Activated T-cell treated with anti-CD3 and anti-CD28 coated beads, Interleukin-2, amount 50 U/mL, for 4 hours (primary cell): ENCODE data around the gene COX5B. TPM values are rescaled to one million over a fixed set of nuclear protein-coding genes. Genes with fewer than 3 reads are reported as not detected.
"Not testable (repeated sequence)": the region's sequence is repeated elsewhere in the genome, so short reads cannot be mapped to it uniquely, and the experiment has no call there.

ENCODE experiments used
- ATAC-seq, 2 donors: fragments of 200-7000 bp; cut with Tn5 transposase; one replicate each; pipeline ENCODE4 v1.10.0; 2021
- DNase-seq: peaks from one replicate; pipeline ENCODE4 v3.0.0-alpha.2; 2020
- H3K27me3 Mint-ChIP-seq: one replicate; pipeline ENCODE4 v1.8.0; 2021; ENCODE audit warnings: low read depth, mixed read lengths
- H3K36me3 Mint-ChIP-seq: one replicate; pipeline ENCODE4 v1.8.0; 2022; ENCODE audit warnings: mixed read lengths; ENCODE audit not compliant: insufficient read depth
- H3K4me1 Mint-ChIP-seq: one replicate; pipeline ENCODE4 v1.8.0; 2021; ENCODE audit warnings: low read depth, mixed read lengths
- H3K4me3 Mint-ChIP-seq: one replicate; pipeline ENCODE4 v1.8.0; 2021; ENCODE audit warnings: mild to moderate bottlenecking, moderate library complexity, mixed read lengths
- H3K9me3 Mint-ChIP-seq: one replicate; pipeline ENCODE4 v1.8.0; 2021; ENCODE audit warnings: mixed read lengths
- total RNA-seq, 3 donors: library from RNA; stranded (reverse); gene quantifications; one replicate each; pipeline ENCODE4 v1.2.1, GENCODE V29; 2021

The COX5B gene, protein sequence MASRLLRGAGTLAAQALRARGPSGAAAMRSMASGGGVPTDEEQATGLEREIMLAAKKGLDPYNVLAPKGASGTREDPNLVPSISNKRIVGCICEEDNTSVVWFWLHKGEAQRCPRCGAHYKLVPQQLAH
- 100 to 1,000 TPM; 198 to 216 (median 215) TPM for total RNA-seq

DNA sequence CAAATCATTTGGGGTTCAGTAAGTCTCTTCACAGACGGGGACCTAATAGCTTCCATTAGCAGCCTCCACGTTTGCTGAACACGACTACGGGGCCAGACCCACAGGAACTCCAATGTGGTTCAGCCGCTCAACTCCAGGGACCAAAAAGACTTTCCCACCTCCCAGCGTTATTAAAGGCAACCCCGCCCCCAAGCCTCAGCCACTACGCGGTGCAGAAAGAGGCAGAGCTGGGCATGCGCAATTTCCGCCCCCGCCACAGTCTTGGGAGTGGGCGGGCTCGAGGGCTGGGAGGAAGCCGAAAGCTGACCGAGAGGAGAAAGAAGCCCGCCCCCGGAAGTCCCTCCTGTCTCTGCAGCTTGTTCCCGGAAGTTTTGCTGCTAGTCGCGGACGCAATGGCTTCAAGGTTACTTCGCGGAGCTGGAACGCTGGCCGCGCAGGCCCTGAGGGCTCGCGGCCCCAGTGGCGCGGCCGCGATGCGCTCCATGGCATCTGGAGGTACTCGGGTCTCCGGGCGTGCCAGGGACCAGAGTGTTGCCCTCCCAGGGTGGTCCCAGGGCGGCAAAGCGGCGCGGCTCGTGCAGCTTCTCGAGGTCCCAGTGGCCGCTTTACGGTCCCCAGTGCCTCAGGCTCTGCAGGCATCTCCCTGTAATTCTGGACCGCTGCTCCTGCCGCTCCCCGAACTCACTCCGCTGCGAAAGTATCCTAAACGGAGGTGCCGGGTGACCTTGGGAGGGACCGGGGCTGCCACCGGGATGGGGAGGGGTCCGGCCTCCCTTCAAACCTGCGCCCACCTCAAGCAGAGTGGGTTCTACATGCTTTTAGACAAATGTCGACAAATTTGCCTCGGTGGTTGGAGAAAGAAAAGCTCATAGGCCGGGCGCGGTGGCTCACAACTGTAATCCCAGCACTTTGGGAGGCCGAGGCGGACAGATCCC lies at the start of gene COX5B:
Gene COX5B (plus strand): TSS at position 368 of the 935 bp plus-strand sequence. CDS start 25 bp downstream, at position 393.
- Mint-ChIP-seq H3K27me3 (no peaks in the 10 kb centered on the region), H3K4me1 (peaks cover 19% of the 10 kb centered on the region), H3K9me3 (no peaks in the 10 kb centered on the region), H3K36me3 (peaks cover 17% of the 10 kb centered on the region), H3K4me3 (peak within 1 kb of the TSS; percentile 90)
- ATAC-seq, result peak; percentile 92
- peak; percentile 98 for DNase-seq

DNA sequence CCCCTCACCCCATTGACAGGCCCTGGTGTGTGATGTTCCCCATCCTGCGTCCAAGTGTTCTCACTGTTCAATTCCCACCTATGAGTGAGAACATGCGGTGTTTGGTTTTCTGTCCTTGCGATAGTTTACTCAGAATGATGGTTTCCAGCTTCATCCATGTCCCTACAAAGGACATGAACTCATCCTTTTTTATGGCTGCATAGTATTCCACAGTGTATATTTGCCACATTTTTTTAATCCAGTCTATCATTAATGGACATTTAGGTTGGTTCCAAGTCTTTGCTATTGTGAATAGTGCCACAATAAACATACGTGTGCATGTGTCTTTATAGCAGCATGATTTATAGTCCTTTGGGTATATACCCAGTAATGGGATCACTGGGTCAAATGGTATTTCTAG lies 49.7 kb upstream of the COX5B start:
- H3K4me1 Mint-ChIP-seq, H3K9me3 Mint-ChIP-seq, ATAC-seq, H3K4me3 Mint-ChIP-seq, DNase-seq, H3K36me3 Mint-ChIP-seq: not testable (repeated sequence)
- H3K27me3 Mint-ChIP-seq, result peaks cover 10% of the 10 kb centered on the region

DNA sequence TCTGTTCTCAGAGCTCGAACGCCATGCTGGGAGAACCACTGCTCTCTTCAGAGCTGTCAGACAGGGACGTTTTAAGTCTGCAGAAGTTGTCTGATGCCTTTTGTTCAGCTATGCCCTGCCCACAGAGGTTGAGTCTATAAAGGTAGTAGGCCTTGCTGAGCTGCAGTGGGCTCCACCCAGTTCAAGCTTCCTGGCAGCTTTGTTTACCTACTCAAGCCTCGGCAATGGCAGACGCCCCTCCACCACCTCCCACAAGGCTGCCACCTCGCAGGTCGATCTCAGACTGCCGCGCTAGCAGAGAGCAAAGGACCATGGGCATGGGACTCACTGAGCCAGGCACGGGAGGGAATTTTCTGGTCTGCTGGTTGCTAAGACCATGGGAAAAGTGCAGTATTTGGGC lies 44.3 kb upstream of the COX5B start:
- not testable (repeated sequence) for H3K9me3 Mint-ChIP-seq, H3K36me3 Mint-ChIP-seq, ATAC-seq, H3K4me3 Mint-ChIP-seq, DNase-seq, H3K4me1 Mint-ChIP-seq
- peaks cover 10% of the 10 kb centered on the region for H3K27me3 Mint-ChIP-seq

DNA sequence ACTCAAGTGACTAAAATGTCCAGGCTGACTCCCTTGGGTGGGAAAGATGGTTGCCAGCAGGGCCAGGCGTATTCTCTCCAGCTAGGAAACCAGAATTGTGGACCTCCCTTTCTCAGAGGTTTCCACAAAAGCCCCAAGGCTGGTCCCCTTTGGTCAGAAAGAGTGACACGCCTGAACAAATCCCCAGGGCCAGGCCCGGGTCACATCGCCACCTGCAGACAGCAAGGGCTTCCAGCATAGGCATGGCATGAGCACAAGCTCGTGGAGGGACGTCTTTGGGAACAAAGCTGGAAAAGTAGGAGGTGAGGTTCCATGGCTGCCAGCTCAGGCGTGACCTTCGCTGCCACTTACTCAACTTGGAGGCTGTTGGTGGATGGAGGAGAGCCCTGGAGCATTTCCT lies 40.8 kb upstream of the COX5B start:
- H3K27me3 Mint-ChIP-seq, H3K36me3 Mint-ChIP-seq, H3K9me3 Mint-ChIP-seq, DNase-seq, H3K4me1 Mint-ChIP-seq, ATAC-seq, H3K4me3 Mint-ChIP-seq: not testable (repeated sequence)

DNA sequence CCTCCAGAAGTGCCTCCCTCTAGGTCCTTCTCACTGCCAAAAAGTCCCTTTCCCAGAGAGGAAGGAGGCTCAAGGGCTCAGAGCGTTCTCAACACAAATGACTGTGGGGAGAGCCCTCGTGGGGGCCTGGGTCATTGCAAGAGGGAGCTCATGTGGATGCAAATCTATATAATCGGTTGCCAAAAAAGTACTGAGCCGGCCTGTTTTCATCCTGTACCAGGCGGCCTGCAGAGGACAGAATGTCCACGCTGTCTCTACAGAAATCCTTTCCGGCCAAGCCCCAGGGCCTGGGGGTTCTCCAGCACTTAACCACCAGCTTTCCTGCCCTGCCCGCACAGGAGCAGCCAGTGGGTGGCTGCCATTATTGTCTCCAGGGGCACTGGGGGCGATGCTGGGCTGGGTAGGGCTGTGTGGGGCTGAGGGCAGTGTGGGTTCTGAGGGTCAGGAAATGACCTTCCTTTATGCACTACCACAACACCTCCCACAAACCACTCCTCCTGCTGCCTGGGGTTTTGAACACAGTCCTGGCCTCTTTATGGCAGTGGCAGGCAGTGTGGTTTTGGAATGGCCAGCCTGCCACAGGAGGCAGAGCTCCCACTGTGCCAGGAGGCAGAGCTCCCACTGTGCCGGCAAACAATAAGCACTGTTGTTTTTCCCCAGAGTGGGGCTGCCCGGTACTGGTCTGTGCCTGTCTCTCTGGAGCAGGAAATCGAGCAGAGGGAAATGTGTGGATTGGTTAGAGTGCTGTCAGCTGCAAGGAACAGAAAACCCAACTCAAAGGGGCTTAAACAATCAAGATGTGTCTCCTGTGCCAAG lies 40.1 kb upstream of the COX5B start:
- not testable (repeated sequence) for H3K9me3 Mint-ChIP-seq, DNase-seq, H3K4me3 Mint-ChIP-seq, H3K4me1 Mint-ChIP-seq, H3K36me3 Mint-ChIP-seq, H3K27me3 Mint-ChIP-seq, ATAC-seq

DNA sequence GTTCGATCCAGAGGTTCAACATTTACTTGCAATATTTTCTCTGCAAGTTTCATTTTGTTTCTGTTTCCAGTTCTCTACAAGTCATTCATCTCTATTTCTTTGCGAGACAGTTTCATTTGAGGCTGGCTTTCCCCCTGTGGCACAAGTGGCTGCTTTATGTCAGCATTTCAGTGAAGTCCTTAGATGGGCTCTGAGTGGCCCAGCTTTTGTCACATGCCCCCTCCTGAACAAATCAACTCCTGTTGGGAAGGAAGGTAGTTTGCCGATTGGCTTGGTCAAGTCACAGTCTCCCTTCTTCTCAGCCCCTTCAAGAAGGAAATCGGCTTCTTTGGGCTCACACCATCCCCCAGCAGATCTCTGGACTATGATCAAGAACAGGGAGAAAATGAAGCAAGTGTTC lies 37.1 kb upstream of the COX5B start:
- DNase-seq, H3K4me1 Mint-ChIP-seq, ATAC-seq, H3K36me3 Mint-ChIP-seq, H3K9me3 Mint-ChIP-seq, H3K27me3 Mint-ChIP-seq, H3K4me3 Mint-ChIP-seq: not testable (repeated sequence)

DNA sequence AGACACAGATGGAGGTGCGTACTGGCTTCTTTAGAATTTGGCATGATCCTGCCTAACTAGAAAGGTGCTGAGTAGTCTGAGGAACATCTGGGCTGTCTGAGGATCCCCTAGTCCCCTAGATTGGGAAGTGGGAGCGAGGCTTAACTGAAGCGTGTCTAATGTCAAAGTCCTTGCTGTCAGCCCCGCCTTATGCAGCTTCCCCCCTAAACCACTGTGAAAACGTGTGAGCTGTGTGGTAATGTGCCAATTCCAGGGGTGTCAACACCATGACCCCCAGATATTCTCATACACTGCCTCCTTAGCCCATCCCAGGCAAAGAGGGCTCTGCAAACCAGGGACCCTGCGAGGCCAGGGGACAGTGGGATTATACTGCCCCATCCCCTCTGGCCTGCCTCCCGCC lies 34.0 kb upstream of the COX5B start:
- not testable (repeated sequence) for ATAC-seq, H3K4me1 Mint-ChIP-seq, DNase-seq, H3K27me3 Mint-ChIP-seq, H3K9me3 Mint-ChIP-seq, H3K36me3 Mint-ChIP-seq, H3K4me3 Mint-ChIP-seq

DNA sequence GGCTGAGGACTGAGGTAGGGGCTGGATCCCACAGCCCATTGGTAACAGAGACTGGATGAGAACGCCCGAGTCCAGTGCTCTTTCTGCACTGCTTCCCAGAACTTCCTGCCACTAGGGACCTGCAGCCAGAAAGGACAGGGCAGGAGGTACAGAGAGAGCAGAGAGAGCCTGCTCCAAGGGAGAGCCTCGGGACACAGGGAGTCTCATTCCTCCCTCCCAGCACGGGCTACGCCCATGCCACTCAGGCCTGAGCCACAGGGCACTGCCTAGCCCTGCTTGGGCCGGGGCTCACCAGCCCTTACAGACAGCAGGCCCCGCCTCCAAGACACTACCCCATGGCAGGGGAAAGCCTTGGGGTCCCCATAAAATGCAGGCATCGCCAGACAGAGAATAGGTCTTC lies 30.1 kb upstream of the COX5B start:
- H3K27me3 Mint-ChIP-seq, result not testable (repeated sequence)

DNA sequence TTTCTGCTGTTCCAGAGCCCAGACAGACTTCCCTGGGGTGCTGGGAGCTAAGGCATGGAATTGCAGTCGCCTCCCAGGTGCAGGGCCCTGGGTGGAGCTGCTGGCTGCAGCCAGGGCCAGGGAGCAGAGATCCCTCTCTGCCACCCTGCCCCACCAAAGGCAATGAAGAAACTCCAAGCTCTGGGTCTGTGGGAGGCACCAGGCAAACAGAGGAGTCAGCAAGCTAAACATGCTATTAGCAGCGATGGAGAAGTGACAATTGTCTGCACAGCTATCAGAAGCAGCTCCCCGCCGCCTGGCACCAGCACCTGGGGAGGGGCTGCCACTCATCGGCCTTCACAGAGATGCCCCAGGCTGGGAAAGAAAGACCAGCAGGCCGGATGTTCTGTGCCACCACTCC lies 28.0 kb upstream of the COX5B start:
- no peaks in the 10 kb centered on the region for H3K4me1 Mint-ChIP-seq
- H3K9me3 Mint-ChIP-seq, result no peaks in the 10 kb centered on the region
- ATAC-seq, result no peak
- no peaks in the 10 kb centered on the region for H3K36me3 Mint-ChIP-seq
- no peaks in the 10 kb centered on the region for H3K27me3 Mint-ChIP-seq
- no peak overlapping the region for H3K4me3 Mint-ChIP-seq
- no peak for DNase-seq

More for the DNA sequence above, 30.1 kb upstream of the COX5B start:
- not testable (repeated sequence) for H3K9me3 Mint-ChIP-seq, ATAC-seq, H3K36me3 Mint-ChIP-seq, DNase-seq, H3K4me1 Mint-ChIP-seq, H3K4me3 Mint-ChIP-seq

DNA sequence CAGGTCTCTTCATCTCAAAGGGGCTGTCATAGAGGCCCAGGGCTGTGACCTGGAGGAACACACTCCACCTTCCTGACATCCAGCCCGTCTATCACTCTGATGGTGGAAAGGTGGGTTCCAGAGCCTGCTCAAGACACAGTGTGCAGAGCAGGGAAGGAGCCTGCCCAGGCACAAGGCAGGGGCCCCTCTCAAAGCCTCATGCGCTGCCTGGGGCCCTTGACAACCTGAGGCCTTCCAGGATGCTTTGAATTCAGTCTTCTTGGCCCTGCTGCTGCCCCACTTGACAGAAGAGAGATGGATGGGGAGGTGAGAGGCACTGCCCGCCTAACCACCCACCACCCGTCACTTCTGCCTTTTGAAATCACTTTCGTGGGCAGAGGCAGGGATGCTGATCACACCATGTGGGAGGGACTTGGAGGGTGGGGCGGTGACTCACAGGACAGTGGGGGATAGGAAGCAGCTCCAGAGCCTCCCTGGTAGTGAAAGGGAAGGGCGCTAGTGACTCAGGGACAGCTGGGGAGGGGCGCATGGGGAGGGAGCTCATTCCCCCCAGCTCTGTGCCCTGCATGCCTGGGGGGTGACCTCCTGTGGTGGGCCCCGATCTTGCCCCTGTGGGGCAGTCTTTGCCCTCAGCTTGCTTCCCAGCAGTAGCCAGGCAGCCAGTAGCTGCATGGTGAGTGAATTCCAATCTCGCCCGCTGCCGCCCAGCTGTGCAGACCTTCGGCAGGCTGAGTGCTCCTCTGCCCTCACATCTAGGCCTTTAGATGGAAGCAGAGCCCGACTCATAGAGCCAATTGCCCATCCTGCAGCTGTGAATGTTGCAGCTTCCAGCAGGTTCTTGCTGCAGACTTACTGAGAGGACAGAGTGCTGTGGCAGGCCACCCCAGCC lies 26.7 kb upstream of the COX5B start:
- not testable (repeated sequence) for H3K4me1 Mint-ChIP-seq, H3K4me3 Mint-ChIP-seq, H3K36me3 Mint-ChIP-seq, DNase-seq, H3K9me3 Mint-ChIP-seq, H3K27me3 Mint-ChIP-seq
- peak; percentile 81 to 88 for ATAC-seq

DNA sequence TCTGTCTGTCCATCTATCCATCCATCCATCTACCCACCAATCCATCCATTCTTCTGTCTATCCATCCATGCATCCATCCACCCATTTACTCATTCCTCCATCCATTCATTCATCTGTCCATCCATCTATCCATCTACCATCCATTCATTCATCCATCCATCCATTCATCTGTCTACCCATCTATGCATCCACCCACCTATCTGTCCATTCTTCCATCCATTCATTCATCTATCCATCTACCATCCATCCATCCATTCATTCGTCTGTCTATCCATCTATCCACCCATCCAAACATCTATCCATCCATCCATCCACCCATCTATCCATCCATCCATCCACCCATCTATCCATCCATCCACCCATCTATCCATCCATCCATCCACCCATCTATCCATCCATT lies 25.4 kb upstream of the COX5B start:
- H3K27me3 Mint-ChIP-seq, H3K4me3 Mint-ChIP-seq, DNase-seq, H3K4me1 Mint-ChIP-seq, H3K9me3 Mint-ChIP-seq, H3K36me3 Mint-ChIP-seq, ATAC-seq: not testable (repeated sequence)

DNA sequence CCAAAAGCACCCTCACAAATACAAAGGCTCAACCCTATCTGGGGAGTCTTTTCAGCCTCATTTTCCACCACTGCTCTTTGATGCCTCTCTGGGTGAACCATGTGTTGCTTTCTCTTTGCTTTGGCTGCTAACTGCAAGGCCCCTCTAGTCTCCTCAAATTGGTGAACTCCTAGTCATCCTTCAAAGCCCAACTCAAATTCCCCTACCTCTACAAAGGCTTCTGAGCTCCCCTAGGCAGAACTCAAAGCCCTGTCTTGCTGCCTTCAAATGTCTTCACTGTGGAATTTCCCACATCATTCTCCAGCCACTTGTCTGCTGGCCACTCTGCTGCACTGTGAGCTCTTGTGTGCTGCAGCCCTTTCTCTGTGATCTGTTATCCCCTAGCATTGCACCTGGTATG lies 22.9 kb upstream of the COX5B start:
- not testable (repeated sequence) for H3K4me1 Mint-ChIP-seq, H3K4me3 Mint-ChIP-seq, ATAC-seq, H3K27me3 Mint-ChIP-seq, H3K9me3 Mint-ChIP-seq, DNase-seq, H3K36me3 Mint-ChIP-seq

DNA sequence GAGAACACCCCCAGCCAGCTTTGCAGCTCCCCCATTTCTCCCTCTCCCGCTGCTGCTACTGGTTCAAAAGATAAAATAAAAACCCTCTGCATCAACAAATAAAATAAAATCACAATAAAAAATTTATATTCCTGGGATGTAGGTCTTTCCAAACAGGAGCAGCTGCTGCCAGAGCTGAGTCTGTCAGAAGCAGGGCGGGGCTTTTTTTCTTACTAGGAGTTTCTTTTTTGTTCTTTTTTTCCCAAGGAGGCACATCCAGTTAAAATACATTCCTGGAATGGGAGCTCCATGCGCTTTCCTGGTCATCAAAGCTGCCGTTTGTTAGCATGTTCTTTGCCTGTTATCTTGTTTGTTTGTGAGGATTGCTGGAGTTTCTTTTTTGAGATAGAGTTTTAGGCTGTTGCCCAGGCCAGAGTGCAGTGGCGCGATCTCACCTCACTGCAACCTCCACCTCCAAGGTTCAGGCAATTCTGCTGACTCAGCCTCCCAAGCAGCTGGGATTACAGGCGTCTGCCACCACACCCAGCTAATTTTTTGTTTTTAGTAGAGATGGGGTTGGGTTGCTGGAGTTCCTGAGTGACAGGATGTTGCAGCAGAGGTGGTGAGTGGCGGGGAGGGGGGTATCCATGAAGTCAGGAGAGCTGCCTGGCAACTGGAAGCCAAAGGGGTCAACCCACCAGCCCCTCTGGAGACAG lies 20.4 kb upstream of the COX5B start:
- H3K4me1 Mint-ChIP-seq, H3K9me3 Mint-ChIP-seq, H3K36me3 Mint-ChIP-seq, ATAC-seq, H3K4me3 Mint-ChIP-seq, DNase-seq, H3K27me3 Mint-ChIP-seq: not testable (repeated sequence)
